Measurements from ENCODE around the gene MYEF2. TPM values are rescaled to one million over a fixed set of nuclear protein-coding genes. Genes with fewer than 3 reads are reported as not detected.

The MYEF2 gene
- total and polyA plus RNA-seq, 2 donors (not counting 3 experiments of a cell fraction or from before 2014, with no cell fraction given): 11.6 to 54.8 TPM

GRCh38 chr15:48176957-48177356 lies 1.1 kb downstream of the MYEF2 start:
- dilution Hi-C loops (cut with MboI; ENCODE audit: extremely low pct_ligation_motif_present, low sequenced_read_pairs) (no loop called here), intact Hi-C loops (cut with micrococcal nuclease) (loop anchor here (1.0 to 10.0 kb wide), 4 partner anchors 27 to 462 kb away; partner anchors contain the start of genes DUT and SEMA6D)
- DNase-seq (ENCODE audit: low read depth, low spot score): no peak
- ChIA-PET POLR2A (interaction anchor here (0.6 to 1.2 kb wide), 2 partner anchors 27 to 64 kb away, joined by 3 to 6 read pairs; no protein-coding TSS in a partner anchor), CTCF (interaction anchor here (1.0 to 2.1 kb wide), 7 partner anchors 10 to 92 kb away, joined by 3 to 6 read pairs (median 4); no protein-coding TSS in a partner anchor)
- peaks cover 12% of the 10 kb centered on the region for H3K4me1 ChIP-seq (ENCODE audit: control insufficient read depth, extremely low read depth, insufficient read depth, low read length)
- no peak for FAIRE-seq
- TF ChIP-seq, protein P1, sequence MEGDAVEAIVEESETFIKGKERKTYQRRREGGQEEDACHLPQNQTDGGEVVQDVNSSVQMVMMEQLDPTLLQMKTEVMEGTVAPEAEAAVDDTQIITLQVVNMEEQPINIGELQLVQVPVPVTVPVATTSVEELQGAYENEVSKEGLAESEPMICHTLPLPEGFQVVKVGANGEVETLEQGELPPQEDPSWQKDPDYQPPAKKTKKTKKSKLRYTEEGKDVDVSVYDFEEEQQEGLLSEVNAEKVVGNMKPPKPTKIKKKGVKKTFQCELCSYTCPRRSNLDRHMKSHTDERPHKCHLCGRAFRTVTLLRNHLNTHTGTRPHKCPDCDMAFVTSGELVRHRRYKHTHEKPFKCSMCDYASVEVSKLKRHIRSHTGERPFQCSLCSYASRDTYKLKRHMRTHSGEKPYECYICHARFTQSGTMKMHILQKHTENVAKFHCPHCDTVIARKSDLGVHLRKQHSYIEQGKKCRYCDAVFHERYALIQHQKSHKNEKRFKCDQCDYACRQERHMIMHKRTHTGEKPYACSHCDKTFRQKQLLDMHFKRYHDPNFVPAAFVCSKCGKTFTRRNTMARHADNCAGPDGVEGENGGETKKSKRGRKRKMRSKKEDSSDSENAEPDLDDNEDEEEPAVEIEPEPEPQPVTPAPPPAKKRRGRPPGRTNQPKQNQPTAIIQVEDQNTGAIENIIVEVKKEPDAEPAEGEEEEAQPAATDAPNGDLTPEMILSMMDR (IDR thresholded peaks at IDR 0.05; ENCODE audit: extremely low read depth in 1 of 2, insufficient read depth in 1 of 2, low read depth in 1 of 2, low read length in 2 of 2): no peak
- no peak for TF ChIP-seq GATA2 (IDR thresholded peaks at IDR 0.05; ENCODE audit: insufficient read depth, insufficient read length, low read depth, low read length)
- TF ChIP-seq POLR2AphosphoS5 (IDR thresholded peaks at IDR 0.05; ENCODE audit: insufficient read depth, low read depth, low read length): no peak
- TF ChIP-seq EZH2 (IDR thresholded peaks at IDR 0.05; ENCODE audit: borderline replicate concordance, low read depth, low read length, severe bottlenecking): no peak
- no peak for TF ChIP-seq MAX (IDR thresholded peaks at IDR 0.05; ENCODE audit: insufficient read depth, insufficient read length)
- TF ChIP-seq POLR2A (IDR thresholded peaks at IDR 0.05; ENCODE audit: low read depth, low read length): no peak
- no peak for TF ChIP-seq JUN (IDR thresholded peaks at IDR 0.05; ENCODE audit: borderline replicate concordance, insufficient read depth, insufficient read length, low read depth)
- peaks cover 47% of the 10 kb centered on the region for H3K79me2 ChIP-seq (ENCODE audit: control insufficient read depth, insufficient read depth, low read length)
- TSS peak; percentile 61 for BruUV-seq (replicated peaks)
- no peaks in the 10 kb centered on the region for H4K20me1 ChIP-seq (replicated peaks; ENCODE audit: control insufficient read depth, extremely low read depth, insufficient read depth, low read length)
- no peaks in the 10 kb centered on the region for H3K27me3 ChIP-seq (ENCODE audit: control insufficient read depth in 2 of 2, insufficient read depth in 2 of 2, low read length in 2 of 2)
- peak overlapping the region; percentile 14 to 68 (median 60) for H3K4me3 ChIP-seq (replicated peaks in 1 of 3; ENCODE audit: insufficient read depth in 1 of 3, low read depth in 1 of 3, low read length in 3 of 3)
- H3K9ac ChIP-seq (replicated peaks; ENCODE audit: extremely low read depth, insufficient read depth, low read length): peak overlapping the region; percentile 87
- no peaks in the 10 kb centered on the region for H3K36me3 ChIP-seq (ENCODE audit: control insufficient read depth in 2 of 2, extremely low read depth in 1 of 2, insufficient read depth in 2 of 2, low read length in 2 of 2)
- H2AFZ ChIP-seq (ENCODE audit: low read depth, low read length): peak overlapping the region; percentile 4
- peak overlapping the region; percentile 64 for H3K4me2 ChIP-seq (ENCODE audit: insufficient read depth, low read length)
- peak overlapping the region; percentile 84 for H3K27ac ChIP-seq (ENCODE audit: insufficient read depth, low read depth, low read length)
- H3K9me3 ChIP-seq (replicated peaks; ENCODE audit: control insufficient read depth, insufficient read depth, low read length): no peaks in the 10 kb centered on the region
- H3K9me1 ChIP-seq (replicated peaks; ENCODE audit: control insufficient read depth, extremely low read depth, insufficient read depth, low read length): no peaks in the 10 kb centered on the region
